ENCODE results near the gene TRIB2. TPM values are rescaled to one million over a fixed set of nuclear protein-coding genes. Genes with fewer than 3 reads are reported as not detected.

Gene TRIB2
- total RNA-seq, 1 donor from 2014 or later: 131 TPM

DNA sequence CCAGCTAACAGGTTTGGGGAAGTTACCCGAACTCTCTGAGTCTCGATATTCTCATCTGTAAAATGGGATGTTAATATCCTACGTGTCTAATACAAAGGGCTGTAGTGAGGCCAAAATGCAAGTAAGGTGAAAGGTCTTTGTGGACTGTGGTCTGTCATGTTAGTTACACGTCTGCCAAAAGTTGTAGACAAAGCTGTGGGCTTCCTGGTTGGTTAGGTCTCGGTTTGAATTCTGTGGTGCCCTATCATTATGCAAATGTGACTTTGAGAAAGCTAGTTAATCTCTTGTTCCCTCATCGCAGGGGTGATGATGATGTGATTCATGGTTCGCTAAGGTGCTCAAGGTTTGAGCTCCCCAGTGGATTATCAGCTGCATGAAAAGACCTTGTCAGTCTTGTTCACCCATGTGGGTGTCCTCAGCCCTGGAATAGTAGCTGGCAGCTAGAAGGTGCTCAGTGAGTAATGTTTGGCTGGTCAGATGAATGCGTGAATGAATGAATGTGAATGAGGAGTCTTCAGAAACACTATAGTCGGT lies 23.1 kb downstream of the TRIB2 start:
- peaks cover 15% of the 10 kb centered on the region for H3K4me1 Mint-ChIP-seq (ENCODE audit: low read depth, unreplicated experiment)
- H3K4me3 Mint-ChIP-seq (ENCODE audit: unreplicated experiment): no peak overlapping the region
- H3K9me3 Mint-ChIP-seq (ENCODE audit: unreplicated experiment): peaks cover 1% of the 10 kb centered on the region
- no peak for DNase-seq
- H3K27me3 Mint-ChIP-seq (ENCODE audit: unreplicated experiment): no peaks in the 10 kb centered on the region
- TF ChIP-seq, protein P1, sequence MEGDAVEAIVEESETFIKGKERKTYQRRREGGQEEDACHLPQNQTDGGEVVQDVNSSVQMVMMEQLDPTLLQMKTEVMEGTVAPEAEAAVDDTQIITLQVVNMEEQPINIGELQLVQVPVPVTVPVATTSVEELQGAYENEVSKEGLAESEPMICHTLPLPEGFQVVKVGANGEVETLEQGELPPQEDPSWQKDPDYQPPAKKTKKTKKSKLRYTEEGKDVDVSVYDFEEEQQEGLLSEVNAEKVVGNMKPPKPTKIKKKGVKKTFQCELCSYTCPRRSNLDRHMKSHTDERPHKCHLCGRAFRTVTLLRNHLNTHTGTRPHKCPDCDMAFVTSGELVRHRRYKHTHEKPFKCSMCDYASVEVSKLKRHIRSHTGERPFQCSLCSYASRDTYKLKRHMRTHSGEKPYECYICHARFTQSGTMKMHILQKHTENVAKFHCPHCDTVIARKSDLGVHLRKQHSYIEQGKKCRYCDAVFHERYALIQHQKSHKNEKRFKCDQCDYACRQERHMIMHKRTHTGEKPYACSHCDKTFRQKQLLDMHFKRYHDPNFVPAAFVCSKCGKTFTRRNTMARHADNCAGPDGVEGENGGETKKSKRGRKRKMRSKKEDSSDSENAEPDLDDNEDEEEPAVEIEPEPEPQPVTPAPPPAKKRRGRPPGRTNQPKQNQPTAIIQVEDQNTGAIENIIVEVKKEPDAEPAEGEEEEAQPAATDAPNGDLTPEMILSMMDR (IDR thresholded peaks at IDR 0.05; ENCODE audit: partially characterized antibody, unreplicated experiment): no peak
- H3K27ac Mint-ChIP-seq (ENCODE audit: unreplicated experiment): no peak overlapping the region
- H3K36me3 Mint-ChIP-seq (ENCODE audit: unreplicated experiment): peaks cover 5% of the 10 kb centered on the region

DNA sequence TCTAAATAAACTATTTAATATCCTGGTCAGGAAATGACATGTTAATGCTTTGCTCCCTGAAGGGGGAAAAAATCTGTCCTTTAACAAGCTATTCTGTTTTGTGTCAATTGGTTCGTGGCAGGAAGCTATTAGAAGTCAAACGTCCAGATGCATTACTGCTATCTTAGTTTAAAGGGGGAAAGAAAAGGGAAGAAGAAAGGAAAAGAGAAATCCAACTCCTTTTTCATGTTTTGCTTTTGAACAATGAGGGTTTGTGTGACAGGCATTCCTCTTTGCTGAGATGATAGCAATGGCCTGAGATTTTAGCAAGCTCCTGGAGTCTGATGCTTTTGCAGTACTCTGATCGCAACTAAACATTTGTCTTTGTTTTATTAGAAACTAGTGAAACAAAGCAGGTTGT lies 24.6 kb downstream of the TRIB2 start:
- TF ChIP-seq, protein P1 (IDR thresholded peaks at IDR 0.05; ENCODE audit: partially characterized antibody, unreplicated experiment): no peak
- peaks cover 5% of the 10 kb centered on the region for H3K36me3 Mint-ChIP-seq (ENCODE audit: unreplicated experiment)
- no peak overlapping the region for H3K27ac Mint-ChIP-seq (ENCODE audit: unreplicated experiment)
- no peak for DNase-seq
- H3K9me3 Mint-ChIP-seq (ENCODE audit: unreplicated experiment): no peaks in the 10 kb centered on the region
- H3K4me1 Mint-ChIP-seq (ENCODE audit: low read depth, unreplicated experiment): peaks cover 5% of the 10 kb centered on the region
- no peaks in the 10 kb centered on the region for H3K27me3 Mint-ChIP-seq (ENCODE audit: unreplicated experiment)
- no peak overlapping the region for H3K4me3 Mint-ChIP-seq (ENCODE audit: unreplicated experiment)

DNA sequence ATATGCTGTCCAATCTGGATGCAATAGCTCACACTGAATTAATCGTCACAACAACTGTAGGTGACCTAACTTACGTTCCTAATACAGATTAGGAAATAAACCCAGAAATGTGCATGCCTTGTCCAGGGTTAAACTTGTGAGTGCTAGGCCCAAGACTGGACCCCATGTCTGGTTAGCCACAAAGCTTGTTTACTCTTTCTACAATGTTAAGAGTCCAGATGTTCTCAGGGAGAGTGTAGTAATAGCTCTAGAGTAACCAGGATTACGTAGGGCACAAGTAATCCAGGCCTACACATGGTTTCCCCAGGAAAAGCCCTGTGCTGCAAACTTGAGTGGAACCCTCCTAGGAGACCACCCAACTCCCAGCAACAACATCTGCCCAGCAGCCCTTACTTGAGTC lies 26.2 kb downstream of the TRIB2 start:
- TF ChIP-seq, protein P1 (IDR thresholded peaks at IDR 0.05; ENCODE audit: partially characterized antibody, unreplicated experiment): no peak
- no peak for DNase-seq
- H3K27ac Mint-ChIP-seq (ENCODE audit: unreplicated experiment): no peak overlapping the region
- no peak overlapping the region for H3K4me3 Mint-ChIP-seq (ENCODE audit: unreplicated experiment)
- H3K9me3 Mint-ChIP-seq (ENCODE audit: unreplicated experiment): no peaks in the 10 kb centered on the region
- H3K36me3 Mint-ChIP-seq (ENCODE audit: unreplicated experiment): no peaks in the 10 kb centered on the region
- H3K4me1 Mint-ChIP-seq (ENCODE audit: low read depth, unreplicated experiment): peaks cover 5% of the 10 kb centered on the region
- H3K27me3 Mint-ChIP-seq (ENCODE audit: unreplicated experiment): no peaks in the 10 kb centered on the region

DNA sequence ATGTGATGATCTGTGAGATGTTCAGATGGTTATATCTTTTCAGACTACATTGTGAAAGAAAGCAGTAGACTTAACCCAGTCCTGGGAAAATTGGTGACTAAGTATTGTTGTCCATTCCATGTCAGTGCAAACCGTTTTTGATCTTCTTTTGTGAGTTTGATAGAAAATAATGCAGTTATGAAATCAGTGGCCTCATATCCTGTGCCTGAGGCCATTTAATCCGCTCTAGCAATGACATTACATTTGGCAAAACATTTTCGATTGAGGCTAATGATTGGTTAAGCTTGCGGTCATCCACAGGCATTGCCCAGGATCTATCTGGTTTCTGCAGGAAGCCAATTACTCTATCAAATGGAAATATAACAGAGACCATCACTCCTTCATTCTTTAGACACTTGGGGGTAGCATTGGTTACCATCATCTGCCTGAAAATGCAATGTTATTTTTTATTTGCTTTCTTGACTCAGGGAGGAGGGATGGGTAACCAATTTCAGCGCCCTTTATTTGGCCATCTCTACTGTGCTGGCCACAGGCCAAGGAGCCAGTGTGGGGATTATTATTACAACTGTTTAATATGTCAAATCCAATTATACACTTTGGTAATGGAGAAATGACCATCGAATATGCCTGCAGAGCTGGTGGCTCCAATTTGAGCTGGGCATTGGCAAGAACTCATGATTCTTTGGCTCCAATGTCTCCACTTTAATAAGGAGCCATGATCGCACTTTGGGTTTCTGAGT lies 33.6 kb downstream of the TRIB2 start:
- Mint-ChIP-seq H3K4me3 (ENCODE audit: unreplicated experiment) (no peak overlapping the region), H3K27ac (ENCODE audit: unreplicated experiment) (no peak overlapping the region), H3K9me3 (ENCODE audit: unreplicated experiment) (no peaks in the 10 kb centered on the region), H3K36me3 (ENCODE audit: unreplicated experiment) (no peaks in the 10 kb centered on the region), H3K27me3 (ENCODE audit: unreplicated experiment) (no peaks in the 10 kb centered on the region), H3K4me1 (ENCODE audit: low read depth, unreplicated experiment) (no peaks in the 10 kb centered on the region)
- no peak for DNase-seq
- TF ChIP-seq, protein P1 (IDR thresholded peaks at IDR 0.05; ENCODE audit: partially characterized antibody, unreplicated experiment): no peak

DNA sequence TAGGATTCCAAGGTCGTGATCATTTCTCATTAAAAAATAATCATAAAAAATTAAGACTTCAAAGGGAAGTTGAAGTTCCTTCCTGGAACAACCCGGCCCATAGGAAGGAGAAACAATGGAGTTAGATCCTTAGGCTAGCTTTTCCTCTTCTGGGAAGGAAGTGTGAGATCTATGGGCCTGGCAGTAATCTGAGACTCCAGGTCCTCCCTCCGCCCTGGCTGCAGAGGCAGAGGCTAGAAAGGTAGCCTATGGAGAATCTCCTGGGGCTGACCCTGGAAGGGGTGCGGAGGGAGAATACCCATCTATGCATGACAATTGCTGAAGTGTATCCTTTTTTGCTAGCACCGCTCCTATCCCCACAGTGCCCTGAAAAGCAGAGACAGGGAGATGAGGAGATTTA lies 37.9 kb downstream of the TRIB2 start:
- H3K36me3 Mint-ChIP-seq (ENCODE audit: unreplicated experiment): no peaks in the 10 kb centered on the region
- no peak overlapping the region for H3K4me3 Mint-ChIP-seq (ENCODE audit: unreplicated experiment)
- no peak for DNase-seq
- H3K9me3 Mint-ChIP-seq (ENCODE audit: unreplicated experiment): no peaks in the 10 kb centered on the region
- H3K27me3 Mint-ChIP-seq (ENCODE audit: unreplicated experiment): no peaks in the 10 kb centered on the region
- H3K27ac Mint-ChIP-seq (ENCODE audit: unreplicated experiment): no peak overlapping the region
- no peaks in the 10 kb centered on the region for H3K4me1 Mint-ChIP-seq (ENCODE audit: low read depth, unreplicated experiment)
- TF ChIP-seq, protein P1 (IDR thresholded peaks at IDR 0.05; ENCODE audit: partially characterized antibody, unreplicated experiment): no peak

Data from glutamatergic neuron (in vitro differentiated cells).